GM12801 (cell line): ENCODE data around the gene TREML2.

Source experiments
- CTCF ChIP-seq: IDR thresholded peaks from one replicate; pipeline ENCODE4 v1.5.1; 2011; ENCODE audit warnings: control low read depth; ENCODE audit not compliant: insufficient read length; ENCODE audit errors: extremely low read depth

Gene TREML2, protein sequence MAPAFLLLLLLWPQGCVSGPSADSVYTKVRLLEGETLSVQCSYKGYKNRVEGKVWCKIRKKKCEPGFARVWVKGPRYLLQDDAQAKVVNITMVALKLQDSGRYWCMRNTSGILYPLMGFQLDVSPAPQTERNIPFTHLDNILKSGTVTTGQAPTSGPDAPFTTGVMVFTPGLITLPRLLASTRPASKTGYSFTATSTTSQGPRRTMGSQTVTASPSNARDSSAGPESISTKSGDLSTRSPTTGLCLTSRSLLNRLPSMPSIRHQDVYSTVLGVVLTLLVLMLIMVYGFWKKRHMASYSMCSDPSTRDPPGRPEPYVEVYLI

GRCh38 chr6:41200901-41201763, at the start of gene TREML2:
TREML2 (minus strand) TSS chr6:41201149; CDS start chr6:41201008, 141 bp downstream.
- no peak for TF ChIP-seq CTCF

GRCh38 chr6:41247882-41248705, 47.1 kb upstream of the TREML2 start:
- no peak for TF ChIP-seq CTCF

- TF ChIP-seq CTCF: no peak
These were observed 46.4 kb upstream of the TREML2 start for GRCh38 chr6:41247288-41247865.

GRCh38 chr6:41239467-41240159, 38.7 kb upstream of the TREML2 start:
- TF ChIP-seq CTCF: no peak

- no peak for TF ChIP-seq CTCF
These were observed 36.2 kb upstream of the TREML2 start for GRCh38 chr6:41237128-41237527.

GRCh38 chr6:41236276-41236675, 35.3 kb upstream of the TREML2 start:
- TF ChIP-seq CTCF: no peak
